Stimulated activated CD4-positive, alpha-beta T cell treated with anti-CD3 and anti-CD28 coated beads, Interleukin-1b, Interleukin-23, amount 100 ng/mL, for 24 hours (primary cell): Measurements from ENCODE around the gene IL17REL.

Experiments used
- DNase-seq, 4 experiments: peaks; one replicate each; pipeline ENCODE4 v3.0.0-alpha.2; 2020; ENCODE audit warnings: low read depth in 4 of 4, low spot score in 1 of 4

Gene IL17REL

GRCh38 chr22:50027639-50028537 is 15.3 kb upstream of the IL17REL start:
- peak in 2 of 4 experiments; percentile 35 to 40 for DNase-seq

- DNase-seq: no peak
These were observed 13.4 kb upstream of the IL17REL start for GRCh38 chr22:50025993-50026392.

- no peak for DNase-seq
These were observed 9.7 kb upstream of the IL17REL start for GRCh38 chr22:50022171-50022819.

DNA sequence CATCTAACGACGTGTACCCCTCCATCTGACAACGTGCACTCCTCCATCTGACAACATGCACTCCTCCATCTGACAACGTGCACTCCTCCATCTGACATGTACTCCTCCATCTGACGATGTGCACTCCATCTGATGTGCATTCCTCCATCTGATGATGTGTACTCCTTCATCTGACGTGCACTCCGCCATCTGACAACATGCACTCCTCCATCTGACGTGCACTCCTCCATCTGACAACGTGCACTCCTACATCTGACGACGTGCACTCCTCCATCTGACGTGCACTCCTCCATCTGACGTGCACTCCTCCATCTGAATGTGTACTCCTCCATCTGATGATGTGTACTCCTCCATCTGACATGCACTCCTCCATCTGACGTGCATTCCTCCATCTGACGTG is 8.0 kb upstream of the IL17REL start:
- no peak for DNase-seq

DNA sequence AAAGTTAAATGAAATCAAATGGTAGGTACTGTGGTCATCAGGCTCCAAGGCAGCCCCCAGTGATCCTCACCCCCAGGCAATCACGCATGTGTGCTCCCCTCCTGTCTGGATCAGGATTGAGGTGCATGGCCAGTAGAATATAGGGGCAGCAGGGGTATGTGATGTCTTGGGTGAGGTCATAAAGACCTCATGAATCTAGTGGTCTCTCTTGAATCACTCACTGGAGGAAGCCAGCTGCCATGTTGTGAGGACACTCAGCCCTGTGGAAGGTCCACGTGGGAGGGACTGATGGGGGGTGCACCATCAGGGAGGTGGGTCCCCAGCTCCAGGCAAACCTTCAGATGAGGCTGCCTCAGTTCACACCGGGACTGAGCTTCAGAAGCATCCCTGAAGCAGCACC is 6.8 kb upstream of the IL17REL start:
- DNase-seq: no peak

- DNase-seq: no peak
These were observed 6.2 kb upstream of the IL17REL start for GRCh38 chr22:50018608-50019285.

GRCh38 chr22:50017701-50018224 is 5.2 kb upstream of the IL17REL start:
- no peak for DNase-seq

GRCh38 chr22:50016988-50017700 is 4.6 kb upstream of the IL17REL start:
- DNase-seq: peak in 3 of 4 experiments; percentile 60 to 85 (median 64)

- no peak for DNase-seq
These were observed 3.9 kb upstream of the IL17REL start for GRCh38 chr22:50016308-50016987.

DNA sequence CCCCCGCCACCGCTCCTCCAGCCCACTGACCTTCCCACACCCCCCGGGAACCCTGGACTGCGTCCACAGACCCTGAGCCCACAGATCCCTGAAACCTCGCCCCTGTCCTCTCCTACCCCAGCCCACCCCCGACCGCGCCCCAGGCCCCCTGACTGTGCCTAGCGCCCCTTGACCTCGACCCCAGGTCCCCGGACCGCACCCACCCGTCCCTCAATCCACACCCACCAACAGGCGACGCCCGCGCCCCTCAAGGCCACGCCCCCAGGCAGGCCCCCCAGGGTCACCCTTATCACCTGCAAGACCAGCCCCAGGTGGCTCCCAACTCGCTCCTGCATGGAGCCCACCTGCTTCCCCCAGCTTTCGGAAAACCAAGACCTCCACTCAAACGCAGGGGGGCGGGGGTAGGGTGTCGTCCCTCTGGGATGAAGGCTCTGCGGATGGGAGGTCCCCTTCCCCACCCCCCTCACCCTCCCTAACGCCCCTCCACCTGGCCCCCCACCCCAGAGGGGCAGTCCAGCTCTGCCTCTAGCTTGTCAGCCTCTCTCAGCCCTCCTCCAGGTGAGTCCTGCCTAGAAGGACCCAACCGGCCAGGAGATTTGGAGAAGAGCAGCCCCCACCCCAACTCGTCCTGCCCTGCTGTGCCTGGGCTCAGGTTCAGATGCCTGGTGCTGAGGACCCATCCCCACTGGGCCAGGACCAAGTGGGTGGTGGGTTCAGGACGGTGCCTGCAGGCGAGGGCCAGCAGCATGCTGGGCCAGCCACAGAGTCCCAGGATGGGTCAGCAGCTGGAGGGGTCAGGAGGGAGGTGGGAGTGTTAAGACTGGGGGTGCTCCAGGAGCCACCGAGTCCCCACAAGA is 3.1 kb upstream of the IL17REL start:
- no peak for DNase-seq

- no peak for DNase-seq
These were observed 2.3 kb upstream of the IL17REL start for GRCh38 chr22:50014655-50015401.

- no peak for DNase-seq
These were observed 1.5 kb upstream of the IL17REL start for GRCh38 chr22:50014053-50014501.

- DNase-seq: no peak
These were observed 936 bp downstream of the IL17REL start for GRCh38 chr22:50011447-50012210.

GRCh38 chr22:50010676-50011446 is 1.7 kb downstream of the IL17REL start:
- DNase-seq: peak in 1 of 4 experiments; percentile 39

- DNase-seq: no peak
These were observed 2.5 kb downstream of the IL17REL start for GRCh38 chr22:50009765-50010675.

- DNase-seq: no peak
These were observed 3.3 kb downstream of the IL17REL start for GRCh38 chr22:50009251-50009650.
